NCI-H2171 (cell line): Measurements from ENCODE around the gene PRRT3.
A peak's percentile ranks its signal among the peaks of the same experiment; 100 is the strongest.

Experiments
- DNase-seq: peaks from one replicate; lab custom pipeline; 2025; lab: John Stamatoyannopoulos, UW

PRRT3 gene

DNA sequence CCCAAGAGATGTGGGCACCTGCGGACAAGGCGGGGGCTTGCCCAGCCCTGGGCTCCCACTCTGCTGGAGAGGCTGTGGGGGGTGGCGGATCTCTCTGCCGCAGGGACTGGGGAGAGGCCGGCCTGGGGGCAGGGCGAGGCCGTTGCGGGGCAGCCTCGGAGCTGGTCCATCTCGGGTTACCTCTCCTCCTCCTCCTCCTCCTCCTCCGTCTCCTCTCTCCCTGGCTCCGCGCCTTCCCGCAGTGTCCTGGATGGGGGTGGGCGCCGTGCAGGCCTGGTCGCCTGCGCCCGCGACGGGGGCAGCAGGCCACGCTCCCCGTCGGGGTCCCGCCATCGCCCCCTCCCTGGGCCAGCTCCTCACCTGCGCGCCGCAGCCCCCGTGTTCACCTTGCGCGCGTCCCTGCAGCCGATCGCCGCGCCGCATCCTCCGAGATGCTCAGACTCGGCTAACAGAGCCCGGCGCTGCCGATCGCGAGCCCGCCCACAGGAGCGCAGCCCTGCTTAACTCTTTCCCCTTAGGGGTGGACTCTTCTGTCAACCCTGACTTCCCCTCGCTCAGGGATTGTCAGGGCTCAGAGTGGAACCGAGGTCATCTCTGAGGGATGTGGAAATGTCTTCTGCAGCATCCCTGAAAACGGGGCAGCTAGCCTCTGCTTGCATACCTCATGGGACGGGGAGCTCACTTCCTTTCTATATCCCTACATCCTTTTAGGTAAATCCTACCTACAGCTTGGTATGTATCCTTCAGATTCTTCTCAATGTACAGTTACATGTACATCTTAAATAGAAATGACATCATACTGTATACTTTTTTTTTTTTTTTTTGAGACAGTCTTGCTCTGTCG, at the start of gene PRRT3:
TSS of gene PRRT3 (minus strand) at position 447 of the 844 bp plus-strand sequence. CDS start 2,293 bp downstream, outside the sequence.
- no peak for DNase-seq

DNA sequence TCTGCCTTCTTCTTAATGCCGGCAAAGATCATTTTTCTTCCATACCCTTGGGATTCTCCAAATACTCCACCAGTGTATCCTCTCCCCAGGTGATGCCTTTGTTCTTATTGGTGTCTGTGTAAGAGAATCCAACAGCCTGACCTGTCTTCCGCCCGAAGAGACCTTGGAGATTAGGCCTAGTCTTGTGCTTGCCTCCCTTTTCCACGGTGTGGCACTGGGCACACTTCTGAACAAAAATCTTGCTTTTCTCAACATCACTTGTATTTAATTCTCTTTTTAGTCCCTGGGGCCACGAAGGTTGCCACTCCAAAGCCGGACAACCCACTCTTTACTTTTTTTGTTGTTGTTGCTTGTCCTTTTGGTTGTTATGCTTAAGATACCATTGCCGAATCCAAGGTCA, 48.5 kb upstream of the PRRT3 start:
- no peak for DNase-seq

DNA sequence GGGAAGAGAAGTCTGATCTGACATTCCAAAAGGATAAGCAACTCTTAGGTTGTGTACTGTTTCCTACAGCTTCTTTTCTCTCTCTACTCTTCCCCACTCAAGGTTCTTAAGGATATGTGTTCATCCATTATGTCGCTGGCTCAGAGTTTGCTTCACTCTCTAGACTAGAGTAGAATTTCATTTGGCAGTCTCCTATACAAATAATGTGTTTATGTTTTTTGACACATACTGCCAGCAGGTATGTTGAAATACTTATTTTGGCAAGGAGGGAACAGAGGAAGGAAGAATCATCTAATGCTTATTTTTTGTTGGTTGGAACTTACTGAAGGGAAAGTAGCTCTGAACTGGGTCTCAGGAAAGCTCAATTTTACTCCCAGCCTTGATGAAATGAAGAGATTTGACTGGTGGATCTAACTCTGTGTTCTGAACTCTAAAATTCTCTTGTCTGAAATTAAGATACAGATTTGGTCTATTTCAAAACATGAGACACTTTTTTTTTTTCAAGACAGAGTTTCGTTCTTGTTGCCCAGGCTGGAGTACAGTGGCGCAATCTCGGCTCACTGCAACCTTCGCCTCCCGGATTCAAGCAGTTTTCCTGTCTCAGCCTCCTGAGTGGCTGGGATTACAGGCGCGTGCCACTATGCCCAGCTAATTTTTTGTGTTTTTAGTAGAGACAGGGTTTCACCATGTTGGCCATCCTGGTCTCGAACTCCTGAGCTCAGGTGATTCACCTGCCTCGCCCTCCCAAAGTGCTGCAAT, 42.1 kb upstream of the PRRT3 start:
- no peak for DNase-seq

DNA sequence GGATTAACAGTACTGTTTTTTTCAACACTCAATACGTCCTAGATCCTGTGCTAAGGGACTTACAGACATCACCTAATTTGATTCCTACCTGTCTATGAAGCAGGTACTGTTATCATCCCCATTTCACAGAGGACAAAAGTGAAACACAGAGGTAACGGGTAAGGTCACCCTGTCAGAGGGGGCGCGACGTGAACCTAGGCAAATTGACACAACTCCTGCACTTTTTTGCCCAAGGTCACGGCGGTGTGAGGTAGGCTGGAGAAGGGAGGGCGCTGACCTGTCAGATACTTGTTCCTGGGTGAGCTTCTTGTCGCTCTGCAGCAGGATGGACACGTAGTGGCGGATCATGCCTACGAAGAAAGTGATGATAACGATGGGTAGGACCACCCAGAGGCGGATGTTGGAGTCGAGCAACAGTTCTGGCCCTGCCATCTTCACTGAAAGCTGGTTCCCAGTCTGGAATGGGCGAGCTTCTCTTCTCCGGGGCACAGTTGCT, 34.1 kb upstream of the PRRT3 start:
- DNase-seq = no peak

DNA sequence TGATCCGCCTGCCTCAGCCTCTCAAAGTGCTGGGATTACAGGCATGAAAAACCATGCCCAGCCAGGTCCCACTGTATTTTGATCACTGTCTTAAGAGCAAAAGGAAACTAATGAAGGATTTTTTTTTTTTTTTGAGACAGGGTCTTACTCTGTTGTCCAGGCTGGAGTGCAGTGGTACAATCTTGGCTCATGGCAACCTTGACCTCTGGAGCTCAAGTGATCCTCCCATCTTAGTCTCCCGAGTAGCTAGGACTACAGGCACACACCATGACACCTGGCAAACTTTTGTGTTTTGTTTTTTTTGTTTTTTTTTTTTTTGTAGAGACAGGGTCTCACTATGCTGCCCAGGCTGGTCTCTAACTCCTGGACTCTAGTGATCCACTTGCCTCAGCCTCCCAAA, 28.0 kb upstream of the PRRT3 start:
- no peak for DNase-seq

DNA sequence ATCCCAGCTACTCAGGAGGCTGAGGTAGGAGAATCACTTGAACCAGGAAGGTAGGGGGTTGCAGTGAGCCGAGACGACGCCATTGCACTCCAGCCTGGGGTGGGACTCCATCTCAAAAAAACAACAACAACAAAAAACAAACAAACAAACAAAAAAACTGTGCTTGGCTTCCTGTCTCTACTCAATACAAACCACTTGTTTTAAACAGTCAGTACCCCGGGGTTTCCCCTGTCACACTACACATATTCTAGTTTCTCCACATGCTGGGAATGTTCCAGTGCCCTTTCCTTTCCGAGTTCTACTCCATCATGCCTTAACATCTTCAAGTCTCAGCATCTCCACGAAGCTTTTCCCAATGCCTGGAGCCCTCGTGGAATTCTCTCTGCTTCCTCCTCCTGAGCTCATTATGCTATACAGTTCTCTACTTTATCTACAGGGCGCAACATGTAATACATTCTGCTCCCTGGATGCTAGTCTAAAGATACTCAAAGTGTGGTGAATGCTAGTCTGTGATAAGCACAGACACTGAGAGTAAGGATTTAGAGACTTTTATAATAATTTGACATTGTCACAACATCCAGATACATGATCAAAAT, 26.6 kb upstream of the PRRT3 start:
- DNase-seq = no peak

DNA sequence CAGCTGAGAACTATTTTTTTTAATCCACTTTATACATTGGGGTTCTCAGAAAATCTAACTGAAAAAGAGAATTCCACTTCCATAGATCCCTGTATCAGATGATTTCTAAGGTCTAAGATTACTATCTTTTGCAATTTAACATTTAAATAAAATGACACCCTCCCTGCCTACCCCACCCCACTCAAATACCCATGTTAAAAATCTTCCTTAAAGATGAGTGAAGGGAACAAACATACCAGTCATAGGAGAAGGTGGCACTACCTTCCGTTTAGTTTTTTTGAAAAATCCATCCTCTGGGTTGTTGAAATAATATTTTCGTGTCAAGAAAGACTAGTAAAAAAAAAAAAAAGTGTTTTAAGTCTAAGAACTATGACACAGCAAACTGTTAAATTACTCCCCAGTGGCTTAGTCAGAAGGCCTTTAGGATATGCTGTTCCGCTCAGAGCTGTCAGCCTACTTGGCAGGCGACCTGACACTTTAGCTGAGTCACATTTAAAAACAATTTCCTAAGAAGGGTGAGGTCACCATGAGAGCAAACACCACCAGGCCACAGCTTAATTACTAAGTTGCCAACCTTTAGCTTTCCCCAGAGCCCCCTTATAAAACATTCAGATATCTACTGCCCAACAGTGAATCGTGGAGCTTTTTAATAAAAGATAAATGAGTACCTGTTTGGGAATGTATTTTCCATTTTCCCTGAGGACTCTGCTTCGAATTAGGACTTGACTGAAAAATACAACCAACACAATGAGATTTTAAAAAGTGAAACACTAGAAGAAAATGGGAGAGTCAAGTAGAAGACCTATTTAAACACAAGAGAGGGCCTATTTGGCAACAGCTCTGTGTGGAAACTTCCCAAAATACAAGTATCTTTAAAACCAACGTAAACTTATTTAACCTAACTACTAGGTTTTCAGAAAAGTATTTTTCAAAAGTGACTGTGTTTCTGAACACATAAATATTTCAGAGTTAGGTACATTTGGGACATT, 24.8 kb upstream of the PRRT3 start:
- DNase-seq = no peak

DNA sequence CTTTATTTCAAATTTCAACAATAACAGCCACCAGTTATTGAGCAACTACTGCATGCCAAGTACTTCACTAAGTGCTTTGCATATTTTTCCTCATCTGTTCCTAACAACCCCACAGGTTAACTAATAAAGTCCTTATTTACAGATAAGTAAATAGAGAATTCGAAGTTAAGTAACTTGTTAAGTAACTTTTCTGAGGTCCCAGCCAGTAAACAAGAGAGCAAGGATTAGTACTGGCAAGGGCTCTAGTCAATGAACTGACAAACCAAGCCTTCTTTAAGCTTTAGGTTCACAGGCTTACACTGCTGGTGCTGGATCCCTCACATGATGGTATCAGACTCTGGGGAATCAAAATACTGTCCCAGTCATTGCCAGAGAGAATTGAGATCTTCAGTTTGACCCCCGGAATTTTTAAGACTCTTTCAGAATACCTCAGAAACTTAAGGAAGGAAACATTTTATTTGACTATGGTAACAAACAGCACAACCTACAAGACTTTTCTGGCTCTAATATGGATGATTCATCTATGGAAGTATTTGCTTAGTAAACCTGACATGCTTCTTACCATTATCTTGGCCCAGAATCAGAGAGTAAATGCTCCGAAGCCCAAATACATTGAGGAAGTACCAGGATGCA, 17.9 kb upstream of the PRRT3 start:
- DNase-seq = no peak

DNA sequence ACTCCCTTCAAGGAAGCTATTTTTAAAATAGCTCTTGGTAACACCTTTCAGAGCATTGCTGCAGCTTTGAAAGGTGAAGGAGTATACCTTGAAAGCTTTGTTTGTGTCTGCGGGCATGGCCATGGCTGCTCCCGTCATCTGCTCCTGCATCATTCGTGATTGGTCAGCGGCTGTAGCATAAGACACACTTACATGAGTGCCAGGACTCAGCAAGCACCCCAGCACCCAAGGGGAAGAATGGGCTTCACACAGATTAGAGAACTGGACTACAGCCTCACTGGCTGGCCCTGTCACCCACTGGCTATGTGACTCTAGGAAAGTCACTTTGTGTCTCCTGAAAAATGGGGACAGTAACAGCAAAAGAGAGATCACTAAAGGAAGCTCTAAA, 17.4 kb upstream of the PRRT3 start:
- DNase-seq = no peak

DNA sequence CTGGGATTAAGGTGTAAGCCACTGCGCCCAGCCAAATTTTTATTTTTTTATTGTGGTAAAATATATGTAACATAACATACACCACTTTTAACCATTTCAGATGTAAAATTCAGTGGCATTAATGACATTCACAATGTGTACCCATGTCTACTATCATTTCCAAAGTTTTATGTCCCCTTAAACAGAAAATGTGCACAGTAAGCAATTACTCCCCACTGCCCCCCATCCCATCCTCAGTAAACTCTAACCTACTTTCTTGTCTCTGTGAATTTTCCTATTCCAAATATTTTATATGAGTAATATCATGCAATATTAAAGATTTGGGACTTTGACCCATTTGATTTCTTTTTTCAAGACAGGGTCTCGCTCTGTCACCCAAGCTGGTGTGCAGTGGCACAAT, 14.6 kb upstream of the PRRT3 start:
- no peak for DNase-seq

- DNase-seq = no peak
These were observed 13.1 kb upstream of the PRRT3 start for GRCh38 chr3:9965200-9965875.

DNA sequence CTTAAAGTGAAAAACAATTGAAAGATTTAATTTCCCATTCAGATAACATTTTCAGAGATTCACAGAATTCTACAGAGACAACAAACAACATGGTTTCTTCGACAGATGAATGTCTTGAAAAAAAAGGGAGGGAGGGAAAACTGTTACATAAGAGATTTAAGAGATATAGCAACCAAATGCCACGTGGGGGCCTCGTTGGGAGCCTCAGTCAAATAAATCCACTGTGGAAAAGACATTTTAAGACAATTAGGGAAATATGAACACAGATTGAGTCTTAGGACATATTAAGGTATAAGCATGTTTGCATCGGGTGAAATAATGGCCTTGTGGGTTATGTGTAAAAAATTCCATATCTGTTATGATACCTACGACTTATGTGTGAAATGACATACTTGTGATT, 5.0 kb upstream of the PRRT3 start:
- DNase-seq = no peak

DNA sequence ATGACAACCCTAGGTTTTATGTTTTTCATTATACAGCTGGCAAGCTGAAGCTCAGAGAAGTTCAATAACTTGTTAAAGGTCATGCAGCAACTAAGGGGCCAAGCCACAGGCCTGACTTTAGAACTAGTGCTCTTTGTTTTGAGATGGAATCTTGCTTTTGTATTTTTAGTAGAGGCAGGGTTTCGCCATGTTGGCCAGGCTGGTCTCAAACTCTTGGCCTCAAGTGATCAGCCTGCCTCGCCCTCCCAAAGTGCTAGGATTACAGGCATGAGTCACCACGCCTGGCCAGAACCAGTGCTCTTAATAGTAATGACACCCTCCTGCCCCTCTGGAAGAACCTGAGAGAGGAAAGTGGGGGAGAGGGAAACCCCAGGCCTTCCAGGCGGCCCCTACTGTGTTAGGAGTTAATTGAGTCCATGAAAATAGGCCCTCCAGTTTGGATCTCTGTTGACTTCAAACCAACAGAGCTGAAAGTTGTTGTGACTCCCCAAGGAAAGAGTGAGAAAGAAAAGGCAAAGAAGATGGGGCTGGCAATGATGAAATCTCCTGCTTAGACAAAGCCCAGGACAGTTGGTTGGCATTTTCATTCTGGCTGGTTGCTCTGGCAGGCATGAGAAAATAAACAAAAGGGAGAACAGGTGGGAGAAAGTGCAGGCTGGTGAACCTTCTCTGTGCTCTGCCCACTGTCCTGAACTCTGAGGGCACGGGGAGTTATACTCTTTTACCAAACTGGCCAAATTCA, 3.6 kb upstream of the PRRT3 start:
- no peak for DNase-seq

DNA sequence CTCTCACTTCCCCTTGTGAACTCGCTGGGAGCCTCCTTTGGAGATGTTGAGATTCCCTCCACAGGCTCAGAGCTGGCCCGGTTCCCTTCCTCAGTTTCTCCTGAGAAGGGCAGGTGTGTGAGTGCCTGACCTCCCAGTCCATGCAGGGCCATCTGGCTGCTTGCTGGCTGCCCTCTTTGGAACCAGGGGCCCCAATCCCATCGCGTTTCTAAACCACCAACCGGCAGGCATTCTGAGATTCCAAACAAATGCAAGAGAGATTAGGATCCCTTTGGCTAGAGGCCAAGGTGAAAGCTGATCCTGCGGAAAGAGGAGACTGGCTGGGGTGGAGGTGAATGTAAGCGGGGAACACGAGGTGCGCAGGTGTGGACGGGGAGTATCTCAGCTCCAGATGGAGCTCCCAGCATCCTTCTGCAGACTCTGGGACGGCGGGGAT, 2.9 kb upstream of the PRRT3 start:
- peak; percentile 82 for DNase-seq

DNA sequence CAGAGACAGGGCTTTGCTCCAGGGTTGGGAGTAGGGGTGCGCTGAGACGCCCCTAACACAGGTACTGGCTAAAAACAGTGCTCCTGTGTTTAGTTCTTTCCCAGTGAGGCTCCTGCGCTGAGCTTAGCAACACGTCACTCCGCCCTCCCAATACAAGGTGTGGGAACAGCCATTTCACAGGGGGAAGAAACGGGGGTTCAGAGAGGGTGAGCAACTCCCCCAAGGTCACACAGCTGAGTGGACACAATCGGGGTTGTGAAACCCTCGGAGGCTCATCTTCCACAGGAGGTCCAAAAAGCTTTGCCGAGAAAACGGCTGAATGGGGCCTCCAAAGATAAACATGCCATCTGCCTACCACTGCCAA, 628 bp downstream of the PRRT3 start:
- no peak for DNase-seq

- DNase-seq = no peak
These were observed 1.1 kb downstream of the PRRT3 start for GRCh38 chr3:9951126-9951525.

DNA sequence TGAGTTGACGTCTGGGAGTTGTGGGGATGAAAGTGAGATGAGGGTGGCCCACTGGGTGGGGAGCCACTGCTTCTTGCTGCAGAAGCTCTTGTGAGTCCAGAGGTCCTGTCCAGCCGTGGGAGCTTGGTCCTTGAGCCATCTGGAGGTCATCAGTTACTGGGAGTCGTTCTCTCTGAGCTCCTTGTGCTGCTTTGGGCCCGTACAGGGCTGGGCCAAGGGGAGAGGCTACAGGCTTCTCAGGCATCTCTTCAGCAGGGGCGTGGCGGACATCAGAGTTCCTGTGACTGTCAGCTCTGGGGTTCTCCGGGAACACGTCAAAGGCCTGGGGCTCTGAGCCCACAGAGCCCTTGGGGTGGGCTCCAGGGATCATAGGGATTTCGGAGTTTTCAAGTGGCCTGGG, 2.6 kb downstream of the PRRT3 start:
- DNase-seq = no peak

DNA sequence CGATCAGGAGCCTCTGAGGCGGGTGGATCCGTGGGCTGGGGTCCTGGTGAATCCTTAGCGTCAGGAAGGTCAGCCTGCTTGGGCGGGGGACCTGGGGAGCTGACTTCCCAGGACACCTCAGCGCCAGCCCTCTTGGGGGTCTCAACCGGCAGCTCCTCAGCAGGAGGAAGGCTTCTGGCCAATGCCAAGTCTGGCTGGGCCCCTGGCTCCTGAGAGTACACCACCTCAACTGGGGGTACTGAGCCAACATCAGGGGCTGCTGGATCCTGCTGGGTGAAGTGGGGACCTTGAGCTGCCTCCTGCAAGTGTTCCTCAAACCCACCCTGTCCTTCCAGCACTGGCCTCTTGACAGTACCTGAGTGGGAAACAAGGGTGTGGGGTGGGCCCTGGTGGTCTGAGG, 3.1 kb downstream of the PRRT3 start:
- DNase-seq = no peak

DNA sequence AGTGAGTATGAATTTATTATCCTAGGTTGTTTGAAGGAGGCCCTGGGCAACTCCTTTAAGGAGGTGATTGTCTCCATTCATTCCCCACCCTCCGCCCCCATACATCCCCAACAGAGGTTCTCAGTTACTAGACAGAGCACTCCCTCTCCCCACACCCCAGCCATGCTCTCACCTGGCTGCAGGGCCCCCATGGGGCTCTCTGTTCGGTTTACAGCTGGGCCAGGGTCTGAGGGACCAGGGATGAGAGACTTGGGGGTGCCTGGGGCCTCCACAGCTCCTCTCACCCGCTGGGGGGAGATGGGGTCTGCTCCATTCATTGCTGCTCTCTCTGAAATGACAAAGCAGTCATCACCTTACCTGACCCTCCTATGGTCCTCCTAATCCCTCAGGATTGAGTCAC, 3.6 kb downstream of the PRRT3 start:
- DNase-seq = no peak
